Endothelial cell of umbilical vein (primary cell): Measurements from ENCODE around the gene CCDC136. TPM values are rescaled to one million over a fixed set of nuclear protein-coding genes. Genes with fewer than 3 reads are reported as not detected.

ENCODE experiments used
- BruUV-seq: library from RNA; stranded (reverse); fragments of 400-500 nt; replicated peaks from 2 replicates; lab custom pipeline; 2021; lab: Mats Ljungman, UMichigan
- CTCF ChIA-PET: fragments of 300-600, 350-600 bp; sonication (Branson Sonifier 250); formaldehyde crosslinking; loops from one replicate; lab custom pipeline; 2021; ENCODE audit warnings: antibody characterized with exemption, inconsistent platforms; lab: Charles Lee
- POLR2A ChIA-PET: fragments of 300-600, 350-600 bp; sonication (Branson Sonifier 250); formaldehyde crosslinking; loops from one replicate; lab custom pipeline; 2021; ENCODE audit warnings: antibody characterized with exemption, inconsistent platforms; lab: Charles Lee
- DNase-seq: peaks from one replicate; pipeline ENCODE4 v3.0.0-alpha.2; 2011; ENCODE audit warnings: low read depth, low spot score
- FAIRE-seq: peaks from 2 replicates; lab custom pipeline; 2011; peaks lifted over from hg19 to GRCh38; lab: Jason Lieb, UNC
- H2AFZ ChIP-seq: 2 replicates; pipeline ENCODE4 v1.6.0; 2012; ENCODE audit warnings: low read depth, low read length, control low read depth, inconsistent platforms
- H3K27ac ChIP-seq: 2 replicates; pipeline ENCODE4 v1.5.1; 2011; ENCODE audit warnings: low read depth, mild to moderate bottlenecking, control low read depth, low read length, moderate library complexity; ENCODE audit not compliant: insufficient read depth
- H3K27me3 ChIP-seq, 2 experiments: 2 replicates each; pipeline versions ENCODE4 v1.6.0 to v1.6.1; 2011; ENCODE audit warnings: low read length in 2 of 2, mixed read lengths in 1 of 2; ENCODE audit not compliant: control insufficient read depth in 2 of 2, insufficient read depth in 2 of 2
- H3K36me3 ChIP-seq, 2 experiments: 2 replicates in 1 of 2; 3 replicates in 1 of 2; pipeline ENCODE4 v1.5.1; 2011; ENCODE audit warnings: low read length in 2 of 2, mild to moderate bottlenecking in 1 of 2, moderate library complexity in 1 of 2; ENCODE audit not compliant: control insufficient read depth in 2 of 2, insufficient read depth in 2 of 2; ENCODE audit errors: extremely low read depth in 1 of 2
- H3K4me1 ChIP-seq: 3 replicates; pipeline ENCODE4 v1.5.1; 2011; ENCODE audit warnings: mild to moderate bottlenecking, low read length; ENCODE audit not compliant: control insufficient read depth, insufficient read depth; ENCODE audit errors: extremely low read depth
- H3K4me2 ChIP-seq: 2 replicates; pipeline ENCODE4 v1.6.1; 2011; ENCODE audit warnings: low read length, control low read depth, mixed read lengths; ENCODE audit not compliant: insufficient read depth
- H3K4me3 ChIP-seq, 3 experiments: fragments of 200-600 bp in 1 of 3; sonication (generic), shearing (Covaris generic) in 1 of 3; replicated peaks in 1 of 3; 2 replicates each; pipeline ENCODE4 v1.5.1; 2011 to 2016; ENCODE audit warnings: control low read depth in 3 of 3, low read length in 3 of 3, mild to moderate bottlenecking in 2 of 3, inconsistent platforms in 1 of 3, low read depth in 1 of 3, moderate library complexity in 1 of 3; ENCODE audit not compliant: insufficient read depth in 1 of 3
- H3K79me2 ChIP-seq: 2 replicates; pipeline ENCODE4 v1.6.0; 2012; ENCODE audit warnings: low read length, inconsistent platforms; ENCODE audit not compliant: control insufficient read depth, insufficient read depth
- H3K9ac ChIP-seq: replicated peaks from 2 replicates; pipeline ENCODE3; 2011; ENCODE audit warnings: low read length, control low read depth; ENCODE audit not compliant: insufficient read depth; ENCODE audit errors: extremely low read depth
- H3K9me1 ChIP-seq: replicated peaks from 3 replicates; pipeline ENCODE4 v1.6.0; 2011; ENCODE audit warnings: mild to moderate bottlenecking, low read length; ENCODE audit not compliant: control insufficient read depth, insufficient read depth; ENCODE audit errors: extremely low read depth
- H3K9me3 ChIP-seq: replicated peaks from 2 replicates; pipeline ENCODE4 v1.5.1; 2012; ENCODE audit warnings: low read length, inconsistent platforms; ENCODE audit not compliant: control insufficient read depth, insufficient read depth
- H4K20me1 ChIP-seq: replicated peaks from 2 replicates; pipeline ENCODE3; 2011; ENCODE audit warnings: mild to moderate bottlenecking, low read length; ENCODE audit not compliant: control insufficient read depth, insufficient read depth; ENCODE audit errors: extremely low read depth
- EZH2 ChIP-seq: IDR thresholded peaks from 2 replicates; pipeline ENCODE4 v1.6.1; 2012; ENCODE audit warnings: borderline replicate concordance, low read depth, mild to moderate bottlenecking, moderate library complexity, low read length, inconsistent platforms; ENCODE audit not compliant: severe bottlenecking
- GATA2 ChIP-seq: IDR thresholded peaks from 2 replicates; pipeline ENCODE4 v1.7.0; 2011; ENCODE audit warnings: low read depth, mild to moderate bottlenecking, moderate library complexity, mixed read lengths, low read length; ENCODE audit not compliant: insufficient read length, insufficient read depth
- JUN ChIP-seq: IDR thresholded peaks from 2 replicates; pipeline ENCODE4 v1.6.1; 2011; ENCODE audit warnings: borderline replicate concordance, low read depth; ENCODE audit not compliant: insufficient read length, insufficient read depth
- MAX ChIP-seq: IDR thresholded peaks from 2 replicates; pipeline ENCODE4 v1.6.1; 2011; ENCODE audit not compliant: insufficient read depth, insufficient read length
- MYC ChIP-seq: IDR thresholded peaks from one replicate; pipeline ENCODE4 v1.6.1; 2011; ENCODE audit warnings: mild to moderate bottlenecking, low read depth, low read length
- POLR2A ChIP-seq: IDR thresholded peaks from 2 replicates; pipeline ENCODE4 v1.6.1; 2012; ENCODE audit warnings: low read depth, mild to moderate bottlenecking, control low read depth, low read length
- POLR2AphosphoS5 ChIP-seq: IDR thresholded peaks from 2 replicates; pipeline ENCODE4 v1.6.1; 2012; ENCODE audit warnings: low read depth, mild to moderate bottlenecking, control low read depth, low read length, moderate library complexity; ENCODE audit not compliant: insufficient read depth
- dilution Hi-C: fragments of 300-500 bp; cut with MboI; formaldehyde crosslinking; loops from one replicate; pipeline ENCODE4 v1.15.0; 2019; ENCODE audit warnings: low sequenced_read_pairs; ENCODE audit not compliant: extremely low pct_ligation_motif_present
- intact Hi-C: fragments of 100-400 bp; cut with micrococcal nuclease; formaldehyde crosslinking; loops from one replicate; pipeline ENCODE4 v1.10.0; 2022
- polyA plus RNA-seq, 4 experiments: library from polyadenylated mRNA; depleted of rRNA in 3 of 4; stranded (reverse) in 3 of 4; unstranded in 1 of 4; fragments of >200 nt; gene quantifications; 2 replicates each; pipeline versions ENCODE4 v1.2.1 to v1.2.3, GENCODE V29; 2011 to 2012; ENCODE audit warnings: missing spikeins in 1 of 4
- total RNA-seq: library from RNA; stranded (reverse); gene quantifications from 2 replicates; pipeline ENCODE4 v1.2.3, GENCODE V29; 2021

Gene CCDC136
- total and polyA plus RNA-seq, 2 donors (not counting 3 experiments of a cell fraction or from before 2014, with no cell fraction given), result 1.8 to 3.3 TPM

- ChIA-PET CTCF (no interaction called here), POLR2A (no interaction called here)
- Histone ChIP-seq H3K4me1 (peaks cover 5% of the 10 kb centered on the region), H3K9me1 (no peaks in the 10 kb centered on the region), H4K20me1 (no peaks in the 10 kb centered on the region), H3K4me2 (no peak overlapping the region), H3K27ac (no peak overlapping the region), H2AFZ (no peak overlapping the region), H3K79me2 (peaks cover 8% of the 10 kb centered on the region), H3K27me3 (no peaks in the 10 kb centered on the region), H3K9me3 (no peaks in the 10 kb centered on the region), H3K36me3 (peaks cover 5 to 32% of the 10 kb centered on the region in 2 experiments), H3K9ac (no peak overlapping the region), H3K4me3 (no peak overlapping the region)
- intact Hi-C loops, result no loop called here
- TSS peak; percentile 43 for BruUV-seq
- TF ChIP-seq MAX, result no peak
- no peak for TF ChIP-seq EZH2
- no peak for TF ChIP-seq POLR2A
- TF ChIP-seq POLR2AphosphoS5, result no peak
- no peak for TF ChIP-seq JUN
- no peak for TF ChIP-seq MYC
- TF ChIP-seq GATA2, result no peak
- FAIRE-seq, result no peak
- DNase-seq, result no peak
- dilution Hi-C loops, result no loop called here
Measured at GRCh38 chr7:128858380-128859231, 66.8 kb downstream of the CCDC136 start.
